ENCODE data around the gene DNAH14.

DNA sequence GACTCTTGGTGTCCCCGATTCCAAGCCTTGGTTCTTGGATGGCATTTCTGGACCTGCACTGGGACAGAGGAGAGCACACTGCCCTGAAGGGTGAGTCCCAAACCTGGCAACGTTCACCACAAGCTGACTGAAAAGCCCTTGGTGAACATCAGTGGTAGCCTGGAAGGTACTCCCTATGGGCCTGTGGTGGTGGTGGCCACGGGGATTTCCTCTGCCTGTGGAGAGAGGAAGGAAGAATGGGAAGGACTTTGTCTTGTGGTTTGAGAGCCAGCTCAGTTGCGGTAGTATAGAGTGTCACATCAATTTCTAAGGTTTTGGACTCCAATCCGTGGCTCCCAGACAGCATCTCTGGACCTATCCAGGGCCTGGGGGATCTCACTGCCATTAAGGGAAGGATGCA lies 50.7 kb downstream of the DNAH14 start:
- TF ChIP-seq, protein P1, sequence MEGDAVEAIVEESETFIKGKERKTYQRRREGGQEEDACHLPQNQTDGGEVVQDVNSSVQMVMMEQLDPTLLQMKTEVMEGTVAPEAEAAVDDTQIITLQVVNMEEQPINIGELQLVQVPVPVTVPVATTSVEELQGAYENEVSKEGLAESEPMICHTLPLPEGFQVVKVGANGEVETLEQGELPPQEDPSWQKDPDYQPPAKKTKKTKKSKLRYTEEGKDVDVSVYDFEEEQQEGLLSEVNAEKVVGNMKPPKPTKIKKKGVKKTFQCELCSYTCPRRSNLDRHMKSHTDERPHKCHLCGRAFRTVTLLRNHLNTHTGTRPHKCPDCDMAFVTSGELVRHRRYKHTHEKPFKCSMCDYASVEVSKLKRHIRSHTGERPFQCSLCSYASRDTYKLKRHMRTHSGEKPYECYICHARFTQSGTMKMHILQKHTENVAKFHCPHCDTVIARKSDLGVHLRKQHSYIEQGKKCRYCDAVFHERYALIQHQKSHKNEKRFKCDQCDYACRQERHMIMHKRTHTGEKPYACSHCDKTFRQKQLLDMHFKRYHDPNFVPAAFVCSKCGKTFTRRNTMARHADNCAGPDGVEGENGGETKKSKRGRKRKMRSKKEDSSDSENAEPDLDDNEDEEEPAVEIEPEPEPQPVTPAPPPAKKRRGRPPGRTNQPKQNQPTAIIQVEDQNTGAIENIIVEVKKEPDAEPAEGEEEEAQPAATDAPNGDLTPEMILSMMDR (IDR thresholded peaks at IDR 0.05), result no peak
- TF ChIP-seq POLR2A (IDR thresholded peaks at IDR 0.05), result no peak

Measured in body of pancreas (tissue), 4 donors.